WI38 (cell line): ENCODE data around the gene TVP23C.

Experiments
- H3K4me3 ChIP-seq: 2 replicates; pipeline ENCODE4 v1.5.1; 2011; ENCODE audit warnings: low read depth, mild to moderate bottlenecking, control low read depth, low read length
- TF ChIP-seq, protein P1 (sequence below): IDR thresholded peaks from 2 replicates; pipeline ENCODE4 v1.5.1; 2012; ENCODE audit warnings: low read depth, mild to moderate bottlenecking, control low read depth, low read length

The TVP23C gene

GRCh38 chr17:15462976-15463772, 100.1 kb downstream of the TVP23C start:
- TF ChIP-seq, protein P1, sequence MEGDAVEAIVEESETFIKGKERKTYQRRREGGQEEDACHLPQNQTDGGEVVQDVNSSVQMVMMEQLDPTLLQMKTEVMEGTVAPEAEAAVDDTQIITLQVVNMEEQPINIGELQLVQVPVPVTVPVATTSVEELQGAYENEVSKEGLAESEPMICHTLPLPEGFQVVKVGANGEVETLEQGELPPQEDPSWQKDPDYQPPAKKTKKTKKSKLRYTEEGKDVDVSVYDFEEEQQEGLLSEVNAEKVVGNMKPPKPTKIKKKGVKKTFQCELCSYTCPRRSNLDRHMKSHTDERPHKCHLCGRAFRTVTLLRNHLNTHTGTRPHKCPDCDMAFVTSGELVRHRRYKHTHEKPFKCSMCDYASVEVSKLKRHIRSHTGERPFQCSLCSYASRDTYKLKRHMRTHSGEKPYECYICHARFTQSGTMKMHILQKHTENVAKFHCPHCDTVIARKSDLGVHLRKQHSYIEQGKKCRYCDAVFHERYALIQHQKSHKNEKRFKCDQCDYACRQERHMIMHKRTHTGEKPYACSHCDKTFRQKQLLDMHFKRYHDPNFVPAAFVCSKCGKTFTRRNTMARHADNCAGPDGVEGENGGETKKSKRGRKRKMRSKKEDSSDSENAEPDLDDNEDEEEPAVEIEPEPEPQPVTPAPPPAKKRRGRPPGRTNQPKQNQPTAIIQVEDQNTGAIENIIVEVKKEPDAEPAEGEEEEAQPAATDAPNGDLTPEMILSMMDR: no peak
- H3K4me3 ChIP-seq: no peak overlapping the region

DNA sequence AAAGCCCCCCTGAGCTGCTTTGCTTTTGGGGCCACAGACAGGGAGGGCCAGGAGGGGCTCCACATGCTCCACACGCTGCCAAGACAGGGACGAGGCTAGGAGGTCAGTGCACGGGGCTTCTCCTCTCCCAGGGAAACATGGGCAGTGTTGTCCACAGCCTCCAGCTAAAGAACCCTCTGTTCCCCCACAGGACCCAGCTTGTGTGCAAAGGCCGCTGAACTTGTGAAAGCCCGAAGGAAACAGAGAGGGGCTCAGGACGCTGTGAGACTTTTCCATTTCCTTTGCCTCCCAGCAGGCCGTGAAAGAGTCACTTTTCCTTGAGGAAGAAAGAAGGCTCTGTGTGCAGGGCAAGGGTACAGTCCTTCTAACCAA, 105.6 kb downstream of the TVP23C start:
- TF ChIP-seq, protein P1: no peak
- no peak overlapping the region for H3K4me3 ChIP-seq

DNA sequence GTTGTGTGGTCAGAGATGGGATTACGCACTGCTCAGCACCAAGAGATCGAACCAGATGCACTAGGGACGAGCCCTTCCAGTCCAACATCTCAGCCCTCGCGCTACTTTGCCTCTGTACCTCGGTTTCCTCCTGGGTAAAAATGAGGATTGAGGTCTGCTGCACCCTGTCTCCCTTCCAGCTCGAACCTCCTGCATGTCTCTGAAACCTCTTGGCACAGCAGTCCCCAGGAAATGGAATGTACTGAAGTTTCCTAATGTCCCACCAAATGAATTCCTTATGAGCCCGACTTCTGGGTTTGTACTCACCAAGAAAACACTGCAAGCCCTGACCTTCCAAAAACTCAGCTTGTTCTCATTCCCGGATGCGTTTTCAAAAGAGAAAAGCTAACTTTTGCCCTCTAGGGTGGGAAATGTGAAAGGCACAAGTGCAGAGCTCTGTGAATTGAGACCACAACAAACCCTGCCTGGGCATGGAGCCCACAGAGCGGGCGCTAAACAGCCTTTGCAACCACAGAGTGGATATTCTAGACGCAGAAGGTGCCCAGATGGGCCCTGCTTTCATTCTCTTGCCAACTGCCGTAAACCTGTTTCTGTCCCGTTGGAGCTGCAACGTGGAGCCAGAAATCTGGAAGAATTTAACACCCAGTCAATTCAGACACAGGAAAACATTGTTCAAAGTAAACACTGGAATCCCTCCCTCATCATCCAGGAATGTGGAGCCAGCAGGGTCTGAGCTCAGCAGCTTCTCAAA, 106.1 kb downstream of the TVP23C start:
- TF ChIP-seq, protein P1: peak; percentile 24; the same call in 1 of the 2 replicates
- peak overlapping the region; percentile 16; the same call in 1 of the 2 replicates for H3K4me3 ChIP-seq

DNA sequence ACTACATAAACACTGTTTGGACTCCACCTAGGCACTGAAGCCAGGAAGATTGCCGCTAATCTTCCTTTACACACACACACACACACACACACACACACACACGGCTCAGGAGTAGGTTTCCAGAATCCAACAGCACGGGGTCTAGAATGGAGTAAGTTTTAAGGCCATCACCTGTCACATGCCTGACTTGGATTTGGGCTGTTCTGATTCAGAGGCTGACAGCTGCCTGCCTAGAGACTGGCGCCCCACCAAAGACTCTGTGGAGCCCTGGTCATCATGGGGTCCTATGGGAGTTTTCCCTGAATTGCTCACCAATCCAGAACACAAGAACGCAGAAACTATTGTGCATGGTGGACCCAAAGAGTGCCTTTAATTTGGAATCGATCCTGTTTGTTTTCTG, 106.8 kb downstream of the TVP23C start:
- no peak overlapping the region for H3K4me3 ChIP-seq
- TF ChIP-seq, protein P1: no peak

GRCh38 chr17:15454346-15454745, 108.9 kb downstream of the TVP23C start:
- no peak overlapping the region for H3K4me3 ChIP-seq
- TF ChIP-seq, protein P1: no peak

GRCh38 chr17:15453782-15454181, 109.5 kb downstream of the TVP23C start:
- TF ChIP-seq, protein P1: no peak
- H3K4me3 ChIP-seq: no peak overlapping the region

GRCh38 chr17:15453246-15453645, 110.0 kb downstream of the TVP23C start:
- TF ChIP-seq, protein P1: no peak
- H3K4me3 ChIP-seq: no peak overlapping the region
